Heart left ventricle (tissue), 16 donors: ENCODE results near the gene CCDC69. TPM values are rescaled to one million over a fixed set of nuclear protein-coding genes. Genes with fewer than 3 reads are reported as not detected.

Source experiments
- ATAC-seq, 4 donors: fragments of 200-7000 bp; cut with Tn5 transposase; one replicate each; pipeline ENCODE4 v1.9.1; 2020 to 2022; ENCODE audit warnings: moderate library complexity in 4 of 4, mild to moderate bottlenecking in 3 of 4, moderate number of reproducible peaks in 1 of 4
- DNase-seq, 5 donors: peaks; one replicate each; pipeline ENCODE4 v3.0.0-alpha.2; 2020
- H3K27ac ChIP-seq, 12 donors: fragments of 200-600 bp; sonication (generic) in 4 of 12; one replicate each; pipeline versions ENCODE4 v1.5.0 to v1.8.0; 2016 to 2022; ENCODE audit warnings: mild to moderate bottlenecking in 2 of 12
- H3K27me3 ChIP-seq, 9 donors: fragments of 200-600 bp; sonication (generic) in 2 of 9; one replicate each; pipeline versions ENCODE4 v1.5.1 to v1.8.0; 2016 to 2022; ENCODE audit warnings: mild to moderate bottlenecking in 3 of 9
- H3K36me3 ChIP-seq, 9 donors: fragments of 200-600 bp; sonication (generic) in 2 of 9; one replicate each; pipeline versions ENCODE4 v1.5.0 to v1.8.0; 2018 to 2022; ENCODE audit warnings: mild to moderate bottlenecking in 2 of 9
- H3K4me1 ChIP-seq, 12 donors: fragments of 200-600 bp; sonication (generic) in 4 of 12; one replicate each; pipeline versions ENCODE4 v1.5.0 to v1.8.0; 2016 to 2022; ENCODE audit warnings: mild to moderate bottlenecking in 3 of 12
- H3K4me3 ChIP-seq, 12 donors: fragments of 200-600 bp; sonication (generic) in 4 of 12; one replicate each; pipeline versions ENCODE4 v1.5.0 to v1.8.0; 2017 to 2022; ENCODE audit warnings: mild to moderate bottlenecking in 9 of 12, moderate library complexity in 4 of 12
- H3K9me3 ChIP-seq, 12 donors: fragments of 200-600 bp; sonication (generic) in 4 of 12; one replicate each; pipeline versions ENCODE4 v1.5.0 to v1.8.0; 2016 to 2022; ENCODE audit warnings: mild to moderate bottlenecking in 1 of 12
- CTCF ChIP-seq, 12 donors: fragments of 200-600 bp; sonication (generic) in 4 of 12; IDR thresholded peaks; one replicate each; pipeline versions ENCODE4 v1.5.0 to v1.8.0; 2018 to 2022; ENCODE audit warnings: antibody characterized with exemption in 12 of 12, mild to moderate bottlenecking in 5 of 12
- POLR2A ChIP-seq, 2 donors: fragments of 450-650 bp; IDR thresholded peaks; one replicate each; pipeline ENCODE4 v1.6.1; 2017; ENCODE audit warnings: antibody characterized with exemption in 2 of 2, mild to moderate bottlenecking in 2 of 2, moderate library complexity in 2 of 2
- WGBS, 4 donors: extraction: QIAGEN DNeasy Blood & Tissue Kit in 2 of 4; methylation state at CpG; one replicate each; pipeline versions ENCODE4 v1.1.5 to v1.1.7; 2013 to 2018; 5-methylcytosine and 5-hydroxymethylcytosine counted together
- intact Hi-C, 10 donors: fragments of 100-400 bp; cut with DNase I; formaldehyde crosslinking; loops; one replicate each; pipeline versions ENCODE4 v1.11.1 to v1.14.2; 2022
- polyA plus RNA-seq, 2 donors: library from polyadenylated mRNA; stranded (reverse); fragments of 200-250 nt; gene quantifications; one replicate each; pipeline ENCODE4 v1.2.3, GENCODE V29; 2013
- total RNA-seq, 9 donors: library from RNA; depleted of rRNA in 2 of 9; stranded (reverse); fragments of >200 nt in 2 of 9; fragmentation: NEBNext Ultra II Directional in 3 of 9; extraction: Animal tissue kit (Norgen Biotek cat#: 25700) in 3 of 9; gene quantifications; one replicate each; pipeline versions ENCODE4 v1.1.0 to v1.2.4, GENCODE V29; 2016 to 2023
- donor health status: ischemic (EF 13 %, LVEDD 7.1; RV severe dilation, severe dysfunction).
- donor health status: healthy with polysubstance abuse.
- donor health status: DM: no; HTN: yes; CAD: no.
- donor health status: DM: no; HTN: no; CAD: no.
- donor health status: ischemic (EF 25% LVEDD 6.9; RV normal size, moderate dysfunction).
- donor health status: ischemic (EF 25% LVEDD 5.7; RV mildly dilated, moderate dysfunction).
- donor health status: healthy.
- donor health status: DM: yes; HTN: yes; CAD: no.
- donor health status: ischemic (EF 35%, LVEDD 5.7; RV mildly dilated, moderate dysfunction).
- donor health status: nonischemic (EF 11% LVEDD 7.7; RV severe dilation, severe dysfunction).
- donor health status: DM: yes; HTN: yes; CAD: no.
- donor health status: PGD.
- donor health status: ischemic (EF 29% LVEDD 5.4; RV normal size, mild dysfunction).
- donor health status: nonischemic (EF 23%, LVEDD 6.1; RV moderate dilation, normal function).

CCDC69 gene
- total and polyA plus RNA-seq, 11 donors = 82.5 to 245 (median 119) TPM

GRCh38 chr5:151168602-151169344, 55.1 kb downstream of the CCDC69 start:
- 45 to 70% (median 64%) methylated on average over 10 of the region's 10 CpGs for WGBS, 4 donors
- Histone ChIP-seq H3K27me3 (no peaks in the 10 kb centered on the region), H3K27ac (no peak overlapping the region), H3K4me3 (no peak overlapping the region), H3K4me1 (peaks cover 0 to 20% (median 9%) of the 10 kb centered on the region in 12 donors), H3K9me3 (no peaks in the 10 kb centered on the region), H3K36me3 (no peaks in the 10 kb centered on the region)
- no peak for TF ChIP-seq CTCF (IDR thresholded peaks at IDR 0.05)
- no peak for TF ChIP-seq POLR2A (IDR thresholded peaks at IDR 0.05)
- DNase-seq = no peak
- intact Hi-C loops = loop anchor here in 6 of 10 donors (5.0 to 10.0 kb wide), 4 partner anchors 56 to 166 kb away; partner anchors contain the start of gene CCDC69 (in 1 of the 6)
- ATAC-seq = no peak

- no peak for ATAC-seq
- intact Hi-C loops = loop anchor here in 6 of 10 donors (5.0 to 10.0 kb wide), 4 partner anchors 58 to 165 kb away; partner anchors contain the start of gene CCDC69 (in 1 of the 6)
- no peaks in the 10 kb centered on the region for H3K27me3 ChIP-seq
- H3K27ac ChIP-seq = no peak overlapping the region
- DNase-seq = no peak
- H3K4me3 ChIP-seq = no peak overlapping the region
- peaks cover 0 to 20% (median 9%) of the 10 kb centered on the region in 12 donors for H3K4me1 ChIP-seq
- H3K36me3 ChIP-seq = no peaks in the 10 kb centered on the region
- TF ChIP-seq POLR2A (IDR thresholded peaks at IDR 0.05) (no peak), CTCF (IDR thresholded peaks at IDR 0.05) (no peak)
- H3K9me3 ChIP-seq = no peaks in the 10 kb centered on the region
- WGBS, 4 donors = 66 to 79% (median 73%) methylated on average over 9 of the region's 9 CpGs
Observed at GRCh38 chr5:151167022-151167421, 56.9 kb downstream of the CCDC69 start.

GRCh38 chr5:151164687-151165392, 59.1 kb downstream of the CCDC69 start:
- Histone ChIP-seq H3K4me3 (no peak overlapping the region), H3K27me3 (no peaks in the 10 kb centered on the region), H3K27ac (no peak overlapping the region), H3K4me1 (peaks cover 0 to 20% (median 9%) of the 10 kb centered on the region in 12 donors), H3K36me3 (no peaks in the 10 kb centered on the region), H3K9me3 (no peaks in the 10 kb centered on the region)
- ATAC-seq = peak; percentile 87 to 92 (median 90)
- intact Hi-C loops = loop anchor here (1.0 to 10.0 kb wide), 9 partner anchors 38 to 163 kb away; partner anchors contain the start of gene CCDC69 (in 1 of the 10)
- WGBS, 4 donors = 31 to 38% (median 34%) methylated on average over 8 of the region's 8 CpGs
- peak; percentile 60 to 76 (median 74) for DNase-seq
- peak; percentile 85 to 96 (median 93) for TF ChIP-seq CTCF (IDR thresholded peaks at IDR 0.05)
- TF ChIP-seq POLR2A (IDR thresholded peaks at IDR 0.05) = no peak

GRCh38 chr5:151162776-151163175, 61.1 kb downstream of the CCDC69 start:
- H3K4me3 ChIP-seq = no peak overlapping the region
- H3K9me3 ChIP-seq = no peaks in the 10 kb centered on the region
- H3K27ac ChIP-seq = peak overlapping the region in 1 of 12 donors; percentile 6
- intact Hi-C loops = loop anchor here in 6 of 10 donors (2.0 to 10.0 kb wide), 4 partner anchors 62 to 160 kb away; partner anchors contain the start of gene CCDC69 (in 1 of the 6)
- WGBS, 4 donors = 71 to 92% (median 83%) methylated on average over 1 of the region's 1 CpG
- no peaks in the 10 kb centered on the region for H3K27me3 ChIP-seq
- peaks cover 0 to 21% (median 14%) of the 10 kb centered on the region in 12 donors for H3K4me1 ChIP-seq
- ATAC-seq (no peak), DNase-seq (no peak)
- TF ChIP-seq POLR2A (IDR thresholded peaks at IDR 0.05) (no peak), CTCF (IDR thresholded peaks at IDR 0.05) (no peak)
- H3K36me3 ChIP-seq = no peaks in the 10 kb centered on the region
